Psoas muscle (tissue), 8 donors: ENCODE data around the gene CAPS. TPM values are rescaled to one million over a fixed set of nuclear protein-coding genes. Genes with fewer than 3 reads are reported as not detected.
A peak's percentile ranks its signal among the peaks of the same experiment; 100 is the strongest.

Experiments used
- ATAC-seq, 4 donors: fragments of 200-7000 bp; cut with Tn5 transposase; one replicate each; pipeline ENCODE4 v1.9.1; 2020; ENCODE audit warnings: moderate library complexity in 3 of 4, mild to moderate bottlenecking in 2 of 4
- DNase-seq, 2 donors: peaks; one replicate each; pipeline ENCODE4 v3.0.0-alpha.2; 2020
- H3K27ac ChIP-seq: fragments of 200-600 bp; one replicate; pipeline ENCODE4 v1.8.0; 2022
- H3K27me3 ChIP-seq, 3 donors: fragments of 200-600 bp in 1 of 3; one replicate each; pipeline versions ENCODE4 v1.6.1 to v1.8.0; 2013 to 2022; ENCODE audit warnings: low read length in 2 of 3, mild to moderate bottlenecking in 2 of 3, moderate library complexity in 1 of 3; ENCODE audit not compliant: insufficient read depth in 3 of 3
- H3K36me3 ChIP-seq, 2 donors: fragments of 200-600 bp in 1 of 2; one replicate each; pipeline versions ENCODE4 v1.6.1 to v1.8.0; 2013 to 2022; ENCODE audit warnings: low read depth in 1 of 2, mild to moderate bottlenecking in 1 of 2, moderate library complexity in 1 of 2; ENCODE audit not compliant: insufficient read depth in 1 of 2
- H3K4me1 ChIP-seq: fragments of 200-600 bp; one replicate; pipeline ENCODE4 v1.8.0; 2022
- H3K4me3 ChIP-seq: fragments of 200-600 bp; one replicate; pipeline ENCODE4 v1.8.0; 2022; ENCODE audit warnings: mild to moderate bottlenecking
- H3K9me3 ChIP-seq: fragments of 200-600 bp; one replicate; pipeline ENCODE4 v1.8.0; 2022
- WGBS, 3 donors: extraction: QIAGEN DNeasy Blood & Tissue Kit; methylation state at CpG; one replicate each; pipeline versions ENCODE4 v1.1.6 to v1.1.7; 2013; 5-methylcytosine and 5-hydroxymethylcytosine counted together
- intact Hi-C, 2 donors: fragments of 100-400 bp; cut with DNase I; formaldehyde crosslinking; loops; one replicate each; pipeline versions ENCODE4 v1.11.0 to v1.14.2; 2022
- polyA plus RNA-seq, 3 donors: library from polyadenylated mRNA; stranded (reverse); fragments of 200-250 nt; gene quantifications; one replicate each; pipeline ENCODE4 v1.2.3, GENCODE V29; 2013
- total RNA-seq, 4 donors: library from RNA; stranded (reverse); fragmentation: NEBNext Ultra II Directional in 2 of 4; extraction: Animal tissue kit (Norgen Biotek cat#: 25700) in 2 of 4; gene quantifications; one replicate each; pipeline versions ENCODE4 v1.2.1 to v1.2.4, GENCODE V29; 2021 to 2023
- TF ChIP-seq, protein P1 (sequence below): fragments of 200-600 bp; IDR thresholded peaks from one replicate; pipeline ENCODE4 v1.8.0; 2022; ENCODE audit warnings: antibody characterized with exemption
- donor health status: healthy with polysubstance abuse.
- donor health status: DM: no; HTN: no; CAD: no; lungs with moderate emphysema.
- donor health status: Bipolar disorder and iron deficiency.
- donor health status: healthy.
- donor health status: DM: yes; HTN: yes; CAD: no.
- donor health status: DM: no; HTN: no; CAD: no.
- donor health status: DM: no; HTN: no; CAD: no.
- donor health status: DM: yes; HTN: yes; CAD: no.

Gene CAPS
- total and polyA plus RNA-seq, 7 donors, result 1.2 to 2.9 (median 1.5) TPM

DNA sequence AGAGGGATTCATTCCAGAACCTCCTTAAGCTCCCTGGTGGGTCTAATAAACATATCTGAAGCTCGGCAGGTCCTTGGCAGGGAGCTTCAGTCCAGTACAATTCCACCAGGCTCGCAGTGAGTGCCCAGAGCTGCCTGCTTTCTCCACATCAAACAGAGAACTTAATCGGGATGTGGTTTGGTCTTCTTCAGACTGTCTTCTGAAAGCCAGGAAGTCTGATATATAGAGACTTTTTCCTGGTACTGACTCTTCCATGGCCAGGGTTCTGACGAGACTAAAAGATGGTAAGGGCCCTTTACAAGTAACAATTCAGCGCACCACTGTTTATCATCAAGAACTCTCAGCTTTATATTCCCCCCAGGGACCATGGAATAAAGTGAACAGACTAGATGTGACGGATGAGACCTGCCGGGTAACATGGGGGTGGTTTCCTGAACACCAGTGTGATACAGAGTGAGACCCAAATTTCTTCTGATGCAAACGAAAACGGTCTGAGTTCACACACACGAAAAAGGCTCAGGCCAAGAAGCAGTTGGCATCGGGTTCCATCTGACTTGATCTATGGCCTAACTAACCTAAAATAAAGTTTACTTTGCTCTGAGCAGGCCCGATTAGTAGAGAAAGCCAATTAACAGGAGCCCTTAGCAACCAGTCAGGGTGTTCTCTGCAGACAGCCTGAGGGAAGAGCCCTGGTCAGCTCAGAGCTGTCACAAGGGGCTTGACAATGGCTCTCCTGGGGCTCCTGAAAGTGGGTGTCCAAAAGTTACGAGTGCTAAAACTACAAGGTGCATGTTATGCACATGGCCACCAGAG is 34.9 kb downstream of the CAPS start:
- no peak overlapping the region for H3K27ac ChIP-seq
- ATAC-seq, result no peak
- no peak for DNase-seq
- WGBS, 3 donors, result 64 to 73% (median 71%) methylated on average over 13 of the region's 13 CpGs
- TF ChIP-seq, protein P1, sequence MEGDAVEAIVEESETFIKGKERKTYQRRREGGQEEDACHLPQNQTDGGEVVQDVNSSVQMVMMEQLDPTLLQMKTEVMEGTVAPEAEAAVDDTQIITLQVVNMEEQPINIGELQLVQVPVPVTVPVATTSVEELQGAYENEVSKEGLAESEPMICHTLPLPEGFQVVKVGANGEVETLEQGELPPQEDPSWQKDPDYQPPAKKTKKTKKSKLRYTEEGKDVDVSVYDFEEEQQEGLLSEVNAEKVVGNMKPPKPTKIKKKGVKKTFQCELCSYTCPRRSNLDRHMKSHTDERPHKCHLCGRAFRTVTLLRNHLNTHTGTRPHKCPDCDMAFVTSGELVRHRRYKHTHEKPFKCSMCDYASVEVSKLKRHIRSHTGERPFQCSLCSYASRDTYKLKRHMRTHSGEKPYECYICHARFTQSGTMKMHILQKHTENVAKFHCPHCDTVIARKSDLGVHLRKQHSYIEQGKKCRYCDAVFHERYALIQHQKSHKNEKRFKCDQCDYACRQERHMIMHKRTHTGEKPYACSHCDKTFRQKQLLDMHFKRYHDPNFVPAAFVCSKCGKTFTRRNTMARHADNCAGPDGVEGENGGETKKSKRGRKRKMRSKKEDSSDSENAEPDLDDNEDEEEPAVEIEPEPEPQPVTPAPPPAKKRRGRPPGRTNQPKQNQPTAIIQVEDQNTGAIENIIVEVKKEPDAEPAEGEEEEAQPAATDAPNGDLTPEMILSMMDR, result no peak
- H3K27me3 ChIP-seq, result no peaks in the 10 kb centered on the region
- intact Hi-C loops, result loop anchor here in 1 of 2 donors (5.0 kb wide), 1 partner anchor 42 kb away; no protein-coding TSS in a partner anchor
- no peak overlapping the region for H3K4me3 ChIP-seq
- H3K4me1 ChIP-seq, result peaks cover 43% of the 10 kb centered on the region
- no peaks in the 10 kb centered on the region for H3K36me3 ChIP-seq
- no peaks in the 10 kb centered on the region for H3K9me3 ChIP-seq

DNA sequence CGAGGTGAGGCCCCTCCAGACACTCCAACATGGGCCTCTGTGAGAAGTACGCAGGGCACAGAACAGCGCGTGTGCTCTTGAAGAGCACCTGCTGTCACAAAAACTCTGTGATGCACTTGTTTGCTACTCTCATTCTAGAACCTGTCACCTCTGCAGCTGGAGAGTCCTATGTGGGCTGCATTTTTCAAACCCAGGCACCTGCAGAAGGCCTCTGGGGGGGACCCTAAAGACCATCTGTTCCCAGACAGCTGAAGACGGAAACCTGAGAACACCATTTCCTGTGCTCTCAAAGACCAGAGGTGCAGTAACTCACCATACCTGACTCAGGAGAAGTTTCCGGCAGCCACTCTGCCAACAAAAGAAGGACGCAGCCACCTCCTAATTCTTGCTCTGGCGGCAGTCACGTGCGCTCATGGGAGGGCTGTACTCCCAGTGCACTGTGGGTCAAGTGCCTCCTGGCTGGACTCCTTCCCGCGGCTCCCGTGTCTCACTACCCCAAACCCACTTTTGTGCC is 35.8 kb downstream of the CAPS start:
- peaks cover 52% of the 10 kb centered on the region for H3K4me1 ChIP-seq

DNA sequence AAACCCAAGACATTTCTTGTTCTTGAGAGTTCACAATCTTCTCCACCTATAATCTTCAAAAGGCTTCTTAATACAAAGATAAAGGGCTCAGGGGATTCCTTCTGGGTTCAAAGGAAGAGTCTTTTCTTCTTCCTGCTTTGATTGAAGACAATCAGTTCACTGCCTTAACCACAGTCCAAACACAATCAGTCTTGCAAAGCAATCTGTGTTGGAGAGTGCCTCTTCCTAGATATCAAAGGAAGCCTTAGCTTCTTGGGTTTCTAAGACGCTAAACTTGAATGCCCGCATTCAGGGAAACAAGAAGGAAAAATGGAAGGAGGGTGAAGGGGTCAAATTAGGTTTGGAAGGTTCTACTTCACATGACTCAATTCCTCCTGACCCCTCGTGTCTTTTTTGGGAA is 36.7 kb downstream of the CAPS start:
- Histone ChIP-seq H3K27me3 (no peaks in the 10 kb centered on the region), H3K36me3 (no peaks in the 10 kb centered on the region), H3K4me1 (peaks cover 55% of the 10 kb centered on the region), H3K4me3 (no peak overlapping the region), H3K27ac (no peak overlapping the region), H3K9me3 (no peaks in the 10 kb centered on the region)
- intact Hi-C loops, result no loop called here
- WGBS, 3 donors, result 63 to 66% (median 64%) methylated on average over 3 of the region's 3 CpGs
- ATAC-seq (no peak), DNase-seq (no peak)
- TF ChIP-seq, protein P1, result no peak

More for the DNA sequence above, 35.8 kb downstream of the CAPS start:
- intact Hi-C loops, result loop anchor here in 1 of 2 donors (5.0 kb wide), 1 partner anchor 43 kb away; no protein-coding TSS in a partner anchor
- Histone ChIP-seq H3K27me3 (no peaks in the 10 kb centered on the region), H3K4me3 (no peak overlapping the region), H3K27ac (no peak overlapping the region), H3K36me3 (no peaks in the 10 kb centered on the region), H3K9me3 (no peaks in the 10 kb centered on the region)
- WGBS, 3 donors, result 71 to 84% (median 80%) methylated on average over 13 of the region's 13 CpGs
- no peak for DNase-seq
- peak in 1 of 4 donors; percentile 32 for ATAC-seq
- TF ChIP-seq, protein P1, result no peak

DNA sequence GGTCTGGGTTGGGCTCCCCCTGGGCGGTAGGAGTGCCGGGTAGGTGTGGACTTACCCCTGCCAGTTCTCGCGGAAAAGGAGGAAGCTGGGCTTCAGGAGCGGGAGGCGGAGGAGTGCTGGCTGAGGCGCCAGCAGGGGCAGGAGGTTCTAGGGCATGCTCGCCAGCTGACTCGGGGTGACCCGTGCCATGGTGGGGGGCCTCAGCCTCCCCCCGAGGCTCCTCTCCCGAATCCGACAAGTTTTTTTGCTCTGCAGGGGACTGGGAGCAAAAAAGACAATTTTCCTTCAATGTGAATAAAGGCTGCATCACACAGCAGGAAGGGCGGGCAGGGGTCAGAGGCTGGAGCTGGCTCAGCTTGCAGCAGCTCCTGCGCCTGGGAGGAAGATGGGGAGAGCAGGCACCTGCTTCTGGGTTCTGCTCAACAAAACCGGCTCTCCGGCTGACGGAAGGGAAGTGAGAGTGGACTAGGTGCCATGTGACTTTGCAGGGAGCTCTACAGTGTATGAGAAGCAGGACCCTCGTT is 37.3 kb downstream of the CAPS start:
- no peaks in the 10 kb centered on the region for H3K36me3 ChIP-seq
- H3K4me3 ChIP-seq, result no peak overlapping the region
- H3K27me3 ChIP-seq, result no peaks in the 10 kb centered on the region
- DNase-seq (no peak), ATAC-seq (no peak)
- TF ChIP-seq, protein P1, result no peak
- H3K4me1 ChIP-seq, result peaks cover 55% of the 10 kb centered on the region
- WGBS, 3 donors, result 57 to 61% (median 58%) methylated on average over 19 of the region's 19 CpGs
- H3K27ac ChIP-seq, result no peak overlapping the region
- intact Hi-C loops, result no loop called here
- H3K9me3 ChIP-seq, result no peaks in the 10 kb centered on the region
